Measurements from ENCODE around the gene PHOX2B. TPM values are rescaled to one million over a fixed set of nuclear protein-coding genes. Genes with fewer than 3 reads are reported as not detected.

The PHOX2B gene
- total RNA-seq, 1 donor: not detected

GRCh38 chr4:41696763-41697162 lies 51.8 kb downstream of the PHOX2B start:
- no peak for TF ChIP-seq CTCF (IDR thresholded peaks at IDR 0.05; ENCODE audit: insufficient read depth, low read length)
- H3K4me3 ChIP-seq (ENCODE audit: low read depth, low read length): no peak overlapping the region
- DNase-seq (ENCODE audit: low read depth): no peak

GRCh38 chr4:41696131-41696530 lies 52.4 kb downstream of the PHOX2B start:
- TF ChIP-seq CTCF (IDR thresholded peaks at IDR 0.05; ENCODE audit: insufficient read depth, low read length): no peak
- H3K4me3 ChIP-seq (ENCODE audit: low read depth, low read length): no peak overlapping the region
- no peak for DNase-seq (ENCODE audit: low read depth)

Small RNAs within 50 kb of the gene (small RNA-seq; reads per million reads assigned to genes)
- gene RNU1-49P: not detected

Other genes with a start within 250 kb of the PHOX2B start
- 0.82 and 8.7 TPM in 2 replicates for gene LIMCH1, start 210.6 kb downstream of the PHOX2B start, total RNA-seq (ENCODE audit: low replicate concordance)
- gene TMEM33, start 186.7 kb upstream of the PHOX2B start, total RNA-seq (ENCODE audit: low replicate concordance): 64.4 and 164 TPM in 2 replicates
- 0.09 and 0.25 TPM in 2 replicates for gene DCAF4L1, start 233.0 kb upstream of the PHOX2B start, total RNA-seq (ENCODE audit: low replicate concordance)
- 41.8 and 62.4 TPM in 2 replicates for gene SLC30A9, start 241.8 kb upstream of the PHOX2B start, total RNA-seq (ENCODE audit: low replicate concordance)

Data from fibroblast of the aortic adventitia (primary cell).